Measurements from ENCODE around the gene SARDH. TPM values are rescaled to one million over a fixed set of nuclear protein-coding genes. Genes with fewer than 3 reads are reported as not detected.
A peak's percentile ranks its signal among the peaks of the same experiment; 100 is the strongest.
"Not testable (repeated sequence)": the region's sequence is repeated elsewhere in the genome, so short reads cannot be mapped to it uniquely, and the experiment has no call there.

SARDH gene
- total RNA-seq, 2 donors from 2014 or later: 2.2 to 6.8 TPM

GRCh38 chr9:133628766-133629165 is 109.4 kb downstream of the SARDH start:
- no peak overlapping the region for H3K4me3 Mint-ChIP-seq
- no peaks in the 10 kb centered on the region for H3K36me3 Mint-ChIP-seq (ENCODE audit: low read depth)
- H3K27me3 Mint-ChIP-seq: peaks cover 4% of the 10 kb centered on the region
- H3K9me3 ChIP-seq (ENCODE audit: control insufficient read depth, low read length, poor library complexity, severe bottlenecking): no peaks in the 10 kb centered on the region
- DNase-seq (no peak), ATAC-seq (no peak)
- H3K4me1 Mint-ChIP-seq: no peaks in the 10 kb centered on the region
- H3K27ac Mint-ChIP-seq: no peak overlapping the region

- no peaks in the 10 kb centered on the region for H3K9me3 ChIP-seq (ENCODE audit: control insufficient read depth, low read length, poor library complexity, severe bottlenecking)
- Mint-ChIP-seq H3K36me3 (ENCODE audit: low read depth) (no peaks in the 10 kb centered on the region), H3K27me3 (no peaks in the 10 kb centered on the region), H3K4me3 (no peak overlapping the region), H3K27ac (no peak overlapping the region), H3K4me1 (no peaks in the 10 kb centered on the region)
- DNase-seq (no peak), ATAC-seq (no peak)
Observed at GRCh38 chr9:133627341-133627740, 110.8 kb downstream of the SARDH start.

- not testable (repeated sequence) for H3K4me1 Mint-ChIP-seq; H3K27ac Mint-ChIP-seq; H3K4me3 Mint-ChIP-seq; DNase-seq; H3K36me3 Mint-ChIP-seq (ENCODE audit: low read depth); H3K27me3 Mint-ChIP-seq; ATAC-seq; H3K9me3 ChIP-seq (ENCODE audit: control insufficient read depth, low read length, poor library complexity, severe bottlenecking)
Observed at GRCh38 chr9:133626008-133626407, 112.1 kb downstream of the SARDH start.

- Mint-ChIP-seq H3K27me3 (no peaks in the 10 kb centered on the region), H3K27ac (peak overlapping the region; percentile 48), H3K4me1 (peaks cover 22% of the 10 kb centered on the region), H3K36me3 (ENCODE audit: low read depth) (no peaks in the 10 kb centered on the region), H3K4me3 (no peak overlapping the region)
- DNase-seq (no peak), ATAC-seq (no peak)
- H3K9me3 ChIP-seq (ENCODE audit: control insufficient read depth, low read length, poor library complexity, severe bottlenecking): no peaks in the 10 kb centered on the region
Observed at GRCh38 chr9:133622555-133622954, 115.6 kb downstream of the SARDH start.

- Mint-ChIP-seq H3K27ac (peak overlapping the region; percentile 48), H3K36me3 (ENCODE audit: low read depth) (no peaks in the 10 kb centered on the region), H3K27me3 (no peaks in the 10 kb centered on the region), H3K4me1 (peaks cover 22% of the 10 kb centered on the region), H3K4me3 (peak overlapping the region; percentile 39)
- no peak for ATAC-seq
- H3K9me3 ChIP-seq (ENCODE audit: control insufficient read depth, low read length, poor library complexity, severe bottlenecking): no peaks in the 10 kb centered on the region
- DNase-seq: no peak
Observed at GRCh38 chr9:133621725-133622267, 116.4 kb downstream of the SARDH start.

- Mint-ChIP-seq H3K4me1 (peaks cover 24% of the 10 kb centered on the region), H3K36me3 (ENCODE audit: low read depth) (no peaks in the 10 kb centered on the region), H3K27ac (peak overlapping the region; percentile 66), H3K4me3 (peak overlapping the region; percentile 71), H3K27me3 (no peaks in the 10 kb centered on the region)
- peak in 2 of 3 donors; percentile 18 to 25 for DNase-seq
- H3K9me3 ChIP-seq (ENCODE audit: control insufficient read depth, low read length, poor library complexity, severe bottlenecking): no peaks in the 10 kb centered on the region
- ATAC-seq: peak; percentile 92
Observed at GRCh38 chr9:133619791-133620190, 118.4 kb downstream of the SARDH start.

- Mint-ChIP-seq H3K4me3 (peak overlapping the region; percentile 58), H3K27me3 (peaks cover 3% of the 10 kb centered on the region), H3K36me3 (ENCODE audit: low read depth) (no peaks in the 10 kb centered on the region), H3K4me1 (peaks cover 26% of the 10 kb centered on the region), H3K27ac (no peak overlapping the region)
- H3K9me3 ChIP-seq (ENCODE audit: control insufficient read depth, low read length, poor library complexity, severe bottlenecking): no peaks in the 10 kb centered on the region
- DNase-seq (no peak), ATAC-seq (no peak)
Observed at GRCh38 chr9:133618726-133619125, 119.4 kb downstream of the SARDH start.

- DNase-seq: no peak
- H3K36me3 Mint-ChIP-seq (ENCODE audit: low read depth): no peaks in the 10 kb centered on the region
- peaks cover 21% of the 10 kb centered on the region for H3K4me1 Mint-ChIP-seq
- peaks cover 16% of the 10 kb centered on the region for H3K27me3 Mint-ChIP-seq
- H3K9me3 ChIP-seq (ENCODE audit: control insufficient read depth, low read length, poor library complexity, severe bottlenecking): no peaks in the 10 kb centered on the region
- H3K4me3 Mint-ChIP-seq: no peak overlapping the region
- no peak for ATAC-seq
- H3K27ac Mint-ChIP-seq: no peak overlapping the region
Observed at GRCh38 chr9:133616643-133617405, 121.3 kb downstream of the SARDH start.

GRCh38 chr9:133615606-133616188 is 122.5 kb downstream of the SARDH start:
- H3K4me3 Mint-ChIP-seq: peak overlapping the region; percentile 21
- peaks cover 27% of the 10 kb centered on the region for H3K27me3 Mint-ChIP-seq
- H3K4me1 Mint-ChIP-seq: peaks cover 15% of the 10 kb centered on the region
- H3K9me3 ChIP-seq (ENCODE audit: control insufficient read depth, low read length, poor library complexity, severe bottlenecking): no peaks in the 10 kb centered on the region
- ATAC-seq (no peak), DNase-seq (no peak)
- no peak overlapping the region for H3K27ac Mint-ChIP-seq
- H3K36me3 Mint-ChIP-seq (ENCODE audit: low read depth): no peaks in the 10 kb centered on the region

GRCh38 chr9:133615186-133615585 is 123.0 kb downstream of the SARDH start:
- ATAC-seq: no peak
- H3K27ac Mint-ChIP-seq: no peak overlapping the region

GRCh38 chr9:133614678-133615077 is 123.5 kb downstream of the SARDH start:
- Mint-ChIP-seq H3K36me3 (ENCODE audit: low read depth) (no peaks in the 10 kb centered on the region), H3K4me3 (no peak overlapping the region), H3K27ac (no peak overlapping the region), H3K27me3 (peaks cover 37% of the 10 kb centered on the region), H3K4me1 (peaks cover 8% of the 10 kb centered on the region)
- ATAC-seq (no peak), DNase-seq (no peak)
- H3K9me3 ChIP-seq (ENCODE audit: control insufficient read depth, low read length, poor library complexity, severe bottlenecking): no peaks in the 10 kb centered on the region

More at GRCh38 chr9:133615186-133615585, 123.0 kb downstream of the SARDH start:
- H3K9me3 ChIP-seq (ENCODE audit: control insufficient read depth, low read length, poor library complexity, severe bottlenecking): no peaks in the 10 kb centered on the region
- H3K4me1 Mint-ChIP-seq: peaks cover 13% of the 10 kb centered on the region
- no peak for DNase-seq
- no peaks in the 10 kb centered on the region for H3K36me3 Mint-ChIP-seq (ENCODE audit: low read depth)
- no peak overlapping the region for H3K4me3 Mint-ChIP-seq
- H3K27me3 Mint-ChIP-seq: peaks cover 32% of the 10 kb centered on the region

- no peak overlapping the region for H3K4me3 Mint-ChIP-seq
- no peak overlapping the region for H3K27ac Mint-ChIP-seq
- ATAC-seq: no peak
- H3K36me3 Mint-ChIP-seq (ENCODE audit: low read depth): no peaks in the 10 kb centered on the region
- H3K4me1 Mint-ChIP-seq: peaks cover 6% of the 10 kb centered on the region
- no peaks in the 10 kb centered on the region for H3K9me3 ChIP-seq (ENCODE audit: control insufficient read depth, low read length, poor library complexity, severe bottlenecking)
- DNase-seq: no peak
- peaks cover 40% of the 10 kb centered on the region for H3K27me3 Mint-ChIP-seq
Observed at GRCh38 chr9:133614056-133614455, 124.1 kb downstream of the SARDH start.

Data from T-helper 17 cell (primary cell).